Measurements from ENCODE around the gene GOLGA6A. TPM values are rescaled to one million over a fixed set of nuclear protein-coding genes. Genes with fewer than 3 reads are reported as not detected.

Gene GOLGA6A
- total RNA-seq, 2 experiments from 2014 or later, result 0.63 to 0.76 TPM

DNA sequence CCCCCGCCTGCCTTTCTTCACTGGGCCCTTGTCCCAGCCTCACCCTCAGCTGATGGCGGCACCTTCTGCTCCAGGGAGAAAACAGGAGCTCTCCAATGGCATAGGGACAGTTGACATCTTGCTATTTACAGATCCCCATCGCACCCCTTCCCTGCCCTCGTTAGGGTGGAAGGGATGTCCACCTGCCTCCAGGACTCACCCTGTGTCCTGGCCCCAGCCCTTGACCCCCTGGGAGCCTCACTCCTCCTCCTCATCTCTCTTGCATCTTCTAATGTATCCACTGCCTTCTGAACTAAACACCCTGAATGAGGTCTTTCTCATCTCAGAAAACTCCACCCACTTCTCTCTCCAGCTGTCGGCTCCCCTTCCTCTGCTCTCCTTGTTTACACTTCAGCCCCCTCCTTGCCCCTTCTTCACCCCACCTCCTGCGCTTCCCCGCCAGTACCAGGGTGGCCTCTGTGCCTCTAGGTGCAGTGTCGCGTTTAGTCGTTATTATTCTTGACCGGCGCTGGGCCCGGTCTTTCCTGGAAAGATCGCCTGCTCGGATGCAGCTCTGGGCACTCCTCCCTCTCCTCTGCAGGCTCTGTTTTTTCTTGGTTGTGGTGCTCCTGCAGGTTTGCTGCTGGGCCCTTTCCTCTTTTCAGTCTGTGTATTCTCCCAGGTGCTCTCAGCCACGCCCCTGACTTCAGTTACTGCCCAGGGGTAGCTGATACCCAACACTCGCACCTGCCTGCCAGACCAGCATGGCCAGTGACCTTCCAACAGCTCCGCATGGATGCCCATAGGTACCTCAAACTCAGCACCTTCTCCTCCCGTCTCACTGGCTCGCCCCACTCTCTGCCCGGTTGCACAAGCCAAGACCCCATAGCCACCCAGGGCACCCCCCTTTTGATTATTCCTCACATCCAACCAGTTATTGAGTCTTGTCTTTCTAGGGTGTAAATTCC is 44.9 kb downstream of the GOLGA6A start:
- CTCF ChIA-PET (ENCODE audit: unreplicated experiment), result interaction anchor here (0.9 to 1.0 kb wide), 2 partner anchors 63 to 64 kb away, joined by 3 read pairs; no protein-coding TSS in a partner anchor
- POLR2A ChIA-PET, result no interaction called here
- no peak overlapping the region for H3K4me3 ChIP-seq (ENCODE audit: low read depth, low read length, poor library complexity, severe bottlenecking)
- intact Hi-C loops (cut with micrococcal nuclease; ENCODE audit: unreplicated experiment), result loop anchor here (1.0 kb wide), 1 partner anchor 64 kb away; no protein-coding TSS in a partner anchor
- no peaks in the 10 kb centered on the region for H3K9me2 ChIP-seq (ENCODE audit: insufficient read depth, low read length)
- no peak overlapping the region for H2AFZ ChIP-seq (ENCODE audit: low read length)
- no peak overlapping the region for H3K27ac ChIP-seq (ENCODE audit: low read depth, low read length, poor library complexity, severe bottlenecking)
- no peaks in the 10 kb centered on the region for H3K79me2 ChIP-seq (ENCODE audit: insufficient read depth, low read depth, low read length)
- BruUV-seq (replicated peaks), result no TSS peak
- no peak for DNase-seq (ENCODE audit: low spot score)
- H3K4me1 ChIP-seq (ENCODE audit: insufficient read depth, low read length, poor library complexity, severe bottlenecking), result no peaks in the 10 kb centered on the region
- H4K20me1 ChIP-seq (ENCODE audit: insufficient read depth, low read length), result no peaks in the 10 kb centered on the region
- H3K4me2 ChIP-seq (ENCODE audit: low read length), result no peak overlapping the region
- no peaks in the 10 kb centered on the region; the same call in 1 of the 2 replicates for H3K36me3 ChIP-seq (ENCODE audit: insufficient read depth, low read length)
- peak; percentile 1; the same call in 1 of the 2 replicates for TF ChIP-seq CTCF (conservative IDR thresholded peaks at IDR 0.05; ENCODE audit: low read length)
- no peak for TF ChIP-seq EZH2phosphoT487 (IDR thresholded peaks at IDR 0.05; ENCODE audit: borderline replicate concordance, low read depth, low read length)
- no peaks in the 10 kb centered on the region for H3K9me3 ChIP-seq (ENCODE audit: low read length)

- ChIA-PET CTCF (ENCODE audit: unreplicated experiment) (interaction anchor here (0.6 to 1.0 kb wide), 3 partner anchors 42 to 63 kb away, joined by 3 read pairs; partner anchors contain the start of gene PML), POLR2A (no interaction called here)
- TF ChIP-seq EZH2phosphoT487 (IDR thresholded peaks at IDR 0.05; ENCODE audit: borderline replicate concordance, low read depth, low read length) (no peak), CTCF (conservative IDR thresholded peaks at IDR 0.05; ENCODE audit: low read length) (peak; percentile 58)
- Histone ChIP-seq H3K36me3 (ENCODE audit: insufficient read depth, low read length) (no peaks in the 10 kb centered on the region; the same call in 1 of the 2 replicates), H3K9me2 (ENCODE audit: insufficient read depth, low read length) (no peaks in the 10 kb centered on the region), H2AFZ (ENCODE audit: low read length) (no peak overlapping the region), H3K9me3 (ENCODE audit: low read length) (no peaks in the 10 kb centered on the region), H3K4me2 (ENCODE audit: low read length) (no peak overlapping the region), H3K27ac (ENCODE audit: low read depth, low read length, poor library complexity, severe bottlenecking) (no peak overlapping the region), H3K4me3 (ENCODE audit: low read depth, low read length, poor library complexity, severe bottlenecking) (no peak overlapping the region), H4K20me1 (ENCODE audit: insufficient read depth, low read length) (no peaks in the 10 kb centered on the region), H3K79me2 (ENCODE audit: insufficient read depth, low read depth, low read length) (no peaks in the 10 kb centered on the region), H3K4me1 (ENCODE audit: insufficient read depth, low read length, poor library complexity, severe bottlenecking) (no peaks in the 10 kb centered on the region)
- no TSS peak for BruUV-seq (replicated peaks)
- intact Hi-C loops (cut with micrococcal nuclease; ENCODE audit: unreplicated experiment), result loop anchor here (1.0 kb wide), 1 partner anchor 63 kb away; no protein-coding TSS in a partner anchor
- DNase-seq (ENCODE audit: low spot score), result peak; percentile 8
Observed at GRCh38 chr15:74036271-74037170, 45.8 kb downstream of the GOLGA6A start.

Data from OCI-LY7 (cell line).